NCI-H345 treated with DMSO at 0.1 percent for 48 hours (cell line): Measurements from ENCODE around the gene TPM4.
"Not testable (repeated sequence)": the region's sequence is repeated elsewhere in the genome, so short reads cannot be mapped to it uniquely, and the experiment has no call there.

Experiments
- DNase-seq: peaks from one replicate; lab custom pipeline; 2025; ENCODE audit not compliant: unreplicated experiment; lab: John Stamatoyannopoulos, UW

TPM4 gene

GRCh38 chr19:16076154-16076957 is at the start of gene TPM4:
Gene TPM4 (plus strand): TSS chr19:16076495. CDS start chr19:16076566, 71 bp downstream.
- DNase-seq = no peak

- DNase-seq = no peak
These were observed 49.5 kb upstream of the TPM4 start for GRCh38 chr19:16026756-16027155.

- DNase-seq = no peak
These were observed 48.8 kb upstream of the TPM4 start for GRCh38 chr19:16027528-16027927.

GRCh38 chr19:16030155-16030554 is 46.1 kb upstream of the TPM4 start:
- DNase-seq = not testable (repeated sequence)

GRCh38 chr19:16030964-16031871 is 45.1 kb upstream of the TPM4 start:
- no peak for DNase-seq

- no peak for DNase-seq
These were observed 44.5 kb upstream of the TPM4 start for GRCh38 chr19:16031872-16032200.

GRCh38 chr19:16032509-16033135 is 43.7 kb upstream of the TPM4 start:
- no peak for DNase-seq

GRCh38 chr19:16033136-16033530 is 43.2 kb upstream of the TPM4 start:
- no peak for DNase-seq

DNA sequence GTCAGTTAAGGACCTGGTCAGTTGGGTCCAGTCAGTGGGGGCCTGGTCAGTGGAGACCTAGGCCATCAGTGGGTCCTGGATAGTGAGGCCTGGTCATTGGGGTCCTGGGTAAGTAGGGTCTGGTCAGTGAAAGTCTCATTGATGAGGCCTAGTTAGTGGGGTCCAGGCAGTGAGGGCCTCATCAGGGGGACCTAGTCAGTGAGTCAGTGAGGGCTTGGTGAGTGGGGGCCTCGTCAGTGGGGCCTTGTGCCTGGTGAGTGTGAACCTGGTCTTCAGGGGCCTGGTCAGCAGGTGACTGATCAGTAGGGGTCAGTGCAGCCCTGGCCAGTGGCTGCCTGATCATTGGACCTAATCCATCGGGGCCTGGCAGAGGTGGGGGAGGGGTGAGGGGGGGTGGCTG is 42.6 kb upstream of the TPM4 start:
- DNase-seq = no peak

DNA sequence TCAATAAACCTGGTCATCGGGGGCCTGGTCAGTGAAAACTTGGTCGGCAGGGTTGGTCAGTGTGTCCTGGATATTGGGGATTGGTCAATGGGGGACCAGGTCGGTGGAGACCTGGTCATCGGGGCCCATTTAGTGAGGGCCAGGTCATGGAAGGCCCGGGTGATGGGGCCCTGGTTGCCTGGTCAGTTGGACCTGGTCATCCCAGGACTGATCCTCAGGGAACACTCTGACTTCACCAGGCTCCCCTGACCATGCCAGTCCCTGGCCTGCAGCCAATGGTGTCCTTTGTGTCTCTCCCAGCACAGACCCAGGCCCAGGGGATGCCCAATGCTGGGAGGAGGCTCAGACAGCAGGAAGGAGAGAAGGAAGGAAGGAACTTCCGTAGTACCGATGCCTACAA is 42.1 kb upstream of the TPM4 start:
- DNase-seq = no peak

- no peak for DNase-seq
These were observed 41.2 kb upstream of the TPM4 start for GRCh38 chr19:16034958-16035560.

GRCh38 chr19:16035601-16036297 is 40.5 kb upstream of the TPM4 start:
- DNase-seq = no peak

DNA sequence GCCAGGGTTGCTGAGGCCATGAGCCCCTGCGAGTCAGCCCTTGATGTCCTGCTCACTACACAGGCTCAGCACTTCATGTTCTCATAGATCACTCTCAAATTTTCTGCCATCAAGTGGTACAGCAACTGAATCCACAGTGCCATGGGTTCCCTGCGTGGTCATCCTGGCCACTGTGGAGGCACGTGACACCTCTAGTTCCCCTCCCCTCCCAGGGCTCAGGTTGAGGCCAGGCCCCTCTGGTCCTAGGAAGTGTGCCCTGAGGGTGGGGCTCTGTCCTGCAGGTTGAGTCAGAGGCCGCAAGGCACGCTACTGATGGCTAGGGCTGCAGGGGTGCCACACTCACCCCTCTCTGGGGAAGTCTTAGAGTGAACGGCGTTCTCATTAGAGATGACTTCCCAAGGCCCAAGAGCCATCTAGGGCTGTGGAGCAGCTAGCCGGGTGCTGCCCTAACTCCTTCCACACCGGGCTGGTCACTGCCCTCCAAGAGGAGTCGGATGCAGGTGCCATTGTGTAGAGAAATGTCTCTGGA is 39.8 kb upstream of the TPM4 start:
- no peak for DNase-seq

DNA sequence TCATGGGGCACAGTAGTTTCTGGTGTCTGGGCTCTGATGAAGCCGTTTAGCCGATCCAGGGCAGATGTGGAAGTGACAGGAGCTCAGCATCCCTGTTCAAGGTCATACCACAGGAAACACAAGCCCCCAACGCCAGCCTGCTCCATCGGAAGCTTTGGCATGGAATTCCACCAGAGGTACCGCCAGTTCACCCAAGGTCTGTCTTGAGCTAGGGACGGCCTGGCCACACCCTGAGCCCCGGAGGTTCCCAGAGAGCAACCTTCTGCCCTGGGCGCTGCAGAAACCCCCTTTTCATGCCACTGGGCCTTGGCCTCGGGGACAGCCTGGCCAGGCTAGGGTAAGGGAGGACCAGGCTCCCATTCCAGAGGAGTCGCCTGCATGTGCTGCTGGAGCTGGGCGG is 39.4 kb upstream of the TPM4 start:
- DNase-seq = no peak

DNA sequence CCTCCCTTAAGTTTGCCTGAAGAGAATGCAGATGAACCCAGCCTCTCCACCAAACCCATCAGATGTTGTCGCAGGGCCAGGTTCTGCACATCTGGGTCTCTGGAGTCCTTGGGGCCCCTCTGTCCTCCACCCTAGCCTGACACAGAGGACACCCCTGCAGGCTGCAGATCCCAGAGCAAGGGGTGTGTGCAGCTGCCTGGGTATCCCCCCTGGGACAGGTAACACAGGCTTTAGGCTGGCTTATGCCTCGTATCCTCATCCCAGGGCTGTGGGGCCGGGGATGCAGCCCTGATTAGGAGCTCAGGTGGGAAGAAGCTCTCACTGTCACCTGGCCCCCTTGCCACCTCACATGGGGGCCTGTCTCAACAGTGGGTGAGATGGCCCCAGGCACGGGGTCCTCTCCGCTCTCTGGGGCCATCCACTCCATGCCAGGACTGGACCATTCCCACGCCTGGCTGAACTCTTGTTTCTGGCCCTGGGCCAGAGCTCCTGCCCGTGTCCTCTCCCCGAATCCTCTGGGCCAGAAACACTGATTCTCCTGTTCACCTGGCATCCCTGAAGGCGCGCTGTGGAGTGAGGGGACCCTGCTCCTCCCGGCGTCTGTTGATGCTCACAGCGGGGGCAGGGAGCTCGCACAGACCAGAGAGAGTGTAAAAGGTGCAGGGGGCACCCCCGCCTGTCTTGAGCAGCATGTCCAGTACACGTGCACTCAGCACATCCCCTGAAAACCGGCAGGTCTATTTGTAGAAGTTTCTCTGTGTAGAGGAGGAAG is 38.7 kb upstream of the TPM4 start:
- DNase-seq = no peak

- DNase-seq = no peak
These were observed 38.0 kb upstream of the TPM4 start for GRCh38 chr19:16038196-16038695.

GRCh38 chr19:16039081-16039480 is 37.2 kb upstream of the TPM4 start:
- DNase-seq = no peak

- DNase-seq = no peak
These were observed 36.8 kb upstream of the TPM4 start for GRCh38 chr19:16039545-16039944.

- no peak for DNase-seq
These were observed 35.7 kb upstream of the TPM4 start for GRCh38 chr19:16040642-16041041.
